ENCODE results near the gene SLC26A6.

SLC26A6 gene

DNA sequence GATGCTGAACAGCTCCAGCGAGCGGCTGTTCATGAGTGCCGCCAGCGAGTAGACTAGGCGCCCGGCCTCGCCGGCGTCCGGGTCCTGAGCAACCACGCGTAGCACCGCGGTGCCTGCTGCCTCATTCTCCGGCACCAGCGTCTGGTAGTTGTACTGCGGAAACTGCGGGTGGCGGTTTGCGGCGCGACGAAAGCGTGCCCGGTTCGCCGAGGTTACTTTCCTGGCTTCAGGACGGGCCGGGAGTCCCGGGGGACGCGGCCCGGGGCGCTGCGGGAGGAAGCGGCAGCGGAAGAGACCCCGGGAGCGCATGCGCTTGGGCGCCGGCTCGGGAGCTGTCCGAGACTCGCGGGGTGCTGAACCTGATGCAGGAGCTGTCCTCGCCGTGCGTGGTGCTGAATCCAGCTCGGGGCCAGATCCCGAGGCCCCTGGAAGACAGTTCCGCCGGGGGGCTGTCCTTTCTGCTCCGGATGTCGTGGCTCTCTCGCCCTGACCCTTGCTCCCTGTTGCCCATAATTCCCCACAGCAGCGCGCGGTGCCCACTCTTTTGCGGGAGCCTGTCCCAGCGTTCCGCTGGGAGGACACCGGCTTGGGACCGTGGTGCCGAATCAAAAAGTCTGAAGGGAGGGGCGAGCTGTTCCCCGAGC lies 26.4 kb upstream of the SLC26A6 start:
- peak; percentile 69 for DNase-seq (ENCODE audit: low read depth)

DNA sequence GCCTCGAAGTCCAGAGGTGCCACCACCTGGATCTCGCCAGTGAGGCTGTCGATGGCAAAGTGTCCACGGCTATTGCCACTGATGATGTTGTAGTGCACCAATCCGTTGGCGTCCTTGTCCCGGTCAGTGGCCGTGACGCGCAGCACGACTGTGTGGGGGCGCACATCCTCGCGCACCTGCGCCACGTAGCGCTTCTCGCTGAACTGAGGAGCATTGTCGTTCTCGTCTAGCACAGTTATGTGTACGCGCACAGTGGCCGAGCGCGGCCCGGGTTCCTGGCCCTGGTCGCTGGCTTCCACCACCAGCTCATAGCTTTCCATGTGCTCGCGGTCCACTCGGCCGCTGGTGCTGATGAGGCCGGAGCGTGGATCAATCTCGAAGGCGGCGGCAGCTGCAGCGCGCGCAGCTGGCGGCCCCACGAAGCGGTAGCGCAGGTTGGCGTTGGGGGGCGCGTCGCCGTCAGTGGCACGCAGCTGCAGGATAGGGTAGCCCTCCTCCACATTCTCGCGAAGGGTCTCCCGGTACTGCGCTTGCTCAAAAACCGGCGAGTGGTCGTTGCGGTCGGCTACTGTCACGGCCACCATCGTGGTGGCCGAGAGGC lies 25.6 kb upstream of the SLC26A6 start:
- DNase-seq (ENCODE audit: low read depth), result no peak

DNA sequence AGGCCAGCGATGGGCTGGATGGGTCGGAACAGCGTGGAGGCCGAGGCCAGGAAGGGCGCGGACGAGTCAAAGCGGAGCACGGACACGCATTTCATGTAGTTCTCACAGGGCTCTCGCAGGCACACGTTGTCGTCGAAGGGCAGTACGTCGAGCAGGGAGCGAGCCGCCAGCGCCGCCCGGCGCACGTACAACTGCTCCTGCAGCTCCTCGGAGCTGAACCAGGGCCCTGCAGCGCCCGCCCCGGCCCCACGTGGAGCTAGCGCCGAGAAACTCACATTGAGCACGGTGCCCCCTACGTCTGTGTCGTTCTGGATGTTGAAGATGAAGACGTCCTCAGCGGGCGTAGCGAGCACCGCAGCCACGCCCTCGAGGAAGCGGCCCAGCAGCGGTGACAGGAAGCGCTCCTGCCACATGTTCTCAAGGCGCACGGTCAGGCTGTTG lies 21.6 kb upstream of the SLC26A6 start:
- DNase-seq (ENCODE audit: low read depth), result peak; percentile 15

DNA sequence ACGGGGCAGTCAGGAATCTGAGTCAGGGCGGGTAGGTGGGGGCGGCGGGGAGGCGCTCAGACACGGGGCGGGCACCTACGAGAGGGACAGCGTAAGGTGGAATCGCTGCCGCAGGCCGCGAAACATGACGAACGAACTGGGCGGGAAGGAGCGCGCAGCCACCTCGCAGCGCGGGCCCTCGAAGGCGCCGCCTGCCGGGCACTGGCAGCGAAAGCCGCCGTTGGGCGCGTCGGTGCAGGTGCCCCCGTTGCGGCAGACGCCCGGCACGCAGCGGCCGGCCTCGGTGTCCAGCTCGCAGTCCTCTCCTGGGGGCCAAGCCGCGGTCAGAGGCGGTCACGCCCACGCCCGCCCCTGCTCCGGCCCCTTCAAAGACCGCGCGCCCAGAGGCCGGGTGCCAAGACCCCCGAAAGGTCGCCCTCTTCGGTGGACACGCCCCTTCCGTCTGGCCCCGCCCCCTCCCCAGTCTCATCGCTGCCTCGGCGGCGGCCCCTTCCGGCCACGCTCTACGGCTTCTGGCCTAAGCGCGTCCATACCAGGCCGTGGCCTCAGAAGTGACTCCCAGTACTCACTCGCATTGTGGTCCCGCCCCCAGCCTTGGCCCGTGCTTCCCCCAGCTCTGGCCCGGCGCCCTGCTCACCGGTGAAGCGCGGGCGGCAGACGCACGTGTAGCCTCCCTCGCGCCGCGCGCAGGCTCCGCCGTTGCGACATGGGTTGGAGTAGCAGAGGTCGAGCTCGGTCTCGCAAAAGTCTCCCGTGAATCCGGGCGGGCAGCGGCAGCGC lies 21.0 kb upstream of the SLC26A6 start:
- peak; percentile 89 for DNase-seq (ENCODE audit: low read depth)

DNA sequence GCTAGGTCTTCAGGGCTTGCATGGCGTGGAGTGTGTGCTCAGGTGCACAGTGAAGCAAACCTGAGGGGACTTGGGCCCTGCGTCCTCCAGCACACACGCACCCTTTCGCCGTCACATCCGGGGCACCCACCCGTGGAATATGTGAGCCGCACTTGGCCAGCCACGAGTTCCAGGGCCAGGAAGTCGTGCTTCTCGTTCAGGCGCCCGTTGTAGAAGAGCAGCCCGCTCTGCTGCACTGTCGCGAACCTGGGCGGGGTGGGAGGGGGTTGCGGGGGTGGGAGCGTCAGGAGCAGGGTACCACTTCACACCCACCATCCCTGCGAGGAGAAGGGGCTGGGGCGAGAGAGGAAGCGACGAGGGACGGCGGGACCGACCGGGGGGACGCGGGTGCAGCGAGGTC lies 20.3 kb upstream of the SLC26A6 start:
- peak; percentile 44 for DNase-seq (ENCODE audit: low read depth)

DNA sequence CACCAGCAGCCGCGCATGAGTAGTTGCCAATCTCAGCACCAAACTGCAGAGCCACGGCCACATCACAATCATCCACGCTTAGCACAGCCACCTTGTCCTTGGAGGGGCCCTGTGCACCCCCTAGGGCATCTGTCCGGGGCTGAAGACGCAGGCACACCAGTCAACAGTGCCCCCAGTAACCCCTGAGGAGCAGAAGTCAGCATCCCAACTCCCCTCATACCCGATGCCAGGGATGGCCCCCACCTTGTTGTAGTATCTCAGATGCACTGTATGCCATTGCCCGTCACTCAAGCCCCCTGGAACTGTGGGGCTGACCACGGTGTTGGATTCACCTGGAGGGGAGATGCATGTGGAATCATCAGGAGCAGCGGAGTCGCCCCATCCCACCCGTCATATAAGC lies 19.8 kb upstream of the SLC26A6 start:
- DNase-seq (ENCODE audit: low read depth), result no peak

DNA sequence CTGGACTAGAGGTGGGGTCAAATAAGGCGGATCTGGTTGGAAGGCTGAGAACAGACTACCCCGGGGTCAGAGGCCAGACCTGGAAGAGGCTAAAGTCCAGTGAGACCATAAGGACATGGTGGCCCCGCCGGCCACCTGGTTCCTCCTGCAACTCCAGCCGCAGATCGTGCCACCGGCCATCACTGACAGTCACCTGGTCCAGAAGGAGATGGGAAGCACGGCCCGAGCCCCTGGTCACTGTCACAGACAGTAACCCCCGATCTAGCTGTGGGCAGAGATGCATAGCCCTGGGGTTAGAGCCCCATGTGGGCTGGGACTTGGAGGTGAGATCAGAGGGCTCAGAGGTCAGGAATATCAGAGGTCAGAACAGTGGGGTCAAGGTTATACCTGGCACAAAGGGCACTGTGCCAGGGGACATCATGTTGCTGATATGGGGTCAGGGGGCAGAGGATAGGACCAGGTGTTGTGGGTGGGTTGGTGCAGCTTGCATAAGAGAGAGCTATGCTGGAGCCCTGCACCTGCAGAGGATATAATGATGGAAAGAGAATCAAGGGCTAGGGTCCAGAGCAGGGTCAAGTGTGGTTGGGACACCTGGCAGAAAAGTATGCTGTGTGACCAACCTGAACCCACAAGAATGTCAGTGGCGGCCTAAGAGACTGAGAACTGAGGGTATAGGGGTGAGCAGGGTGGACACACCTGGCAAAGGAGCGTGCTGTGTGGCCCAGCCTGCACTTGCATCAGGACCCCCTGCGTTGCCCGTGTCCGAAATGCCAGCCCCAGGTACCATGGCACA lies 17.9 kb upstream of the SLC26A6 start:
- no peak for DNase-seq (ENCODE audit: low read depth)

DNA sequence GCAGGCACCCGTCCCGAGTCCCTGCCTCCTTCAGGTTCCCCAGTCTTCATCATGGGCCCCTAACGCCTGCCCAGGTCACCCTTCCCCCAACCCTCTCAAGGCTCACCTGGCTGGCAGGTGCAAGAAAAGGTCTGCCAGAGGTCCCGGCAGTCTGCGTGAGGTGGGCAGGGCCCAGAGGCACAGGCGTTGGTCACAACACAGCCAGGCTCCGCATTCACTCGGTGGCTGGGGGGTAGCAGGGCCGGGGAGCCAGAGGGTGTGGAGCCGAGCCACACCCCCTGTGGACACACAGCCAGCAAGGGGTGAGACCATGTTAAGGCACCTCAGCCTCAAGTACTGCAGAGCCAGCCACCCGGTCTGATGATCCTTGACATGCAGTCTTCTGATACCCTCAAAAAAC lies 16.5 kb upstream of the SLC26A6 start:
- DNase-seq (ENCODE audit: low read depth), result no peak

DNA sequence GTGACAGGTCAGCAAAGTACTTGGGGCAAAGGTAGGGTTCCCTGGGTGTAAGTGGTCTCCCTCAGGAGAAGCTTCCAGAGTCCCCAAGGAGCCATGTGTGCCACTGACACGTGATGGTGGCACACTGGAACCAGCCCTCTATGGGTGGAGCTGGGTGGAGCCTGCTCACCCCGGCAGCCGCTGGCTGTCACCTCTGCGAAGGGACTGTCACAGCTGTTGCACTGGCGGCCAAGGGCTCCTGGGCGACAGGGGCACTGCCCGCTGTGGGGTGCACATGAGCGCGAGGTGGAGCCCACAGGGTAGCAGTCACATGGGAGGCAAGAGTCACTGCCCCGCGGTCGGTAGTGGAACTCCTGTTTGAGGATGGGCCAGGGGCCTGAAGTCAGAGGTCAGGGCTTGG lies 15.5 kb upstream of the SLC26A6 start:
- no peak for DNase-seq (ENCODE audit: low read depth)

DNA sequence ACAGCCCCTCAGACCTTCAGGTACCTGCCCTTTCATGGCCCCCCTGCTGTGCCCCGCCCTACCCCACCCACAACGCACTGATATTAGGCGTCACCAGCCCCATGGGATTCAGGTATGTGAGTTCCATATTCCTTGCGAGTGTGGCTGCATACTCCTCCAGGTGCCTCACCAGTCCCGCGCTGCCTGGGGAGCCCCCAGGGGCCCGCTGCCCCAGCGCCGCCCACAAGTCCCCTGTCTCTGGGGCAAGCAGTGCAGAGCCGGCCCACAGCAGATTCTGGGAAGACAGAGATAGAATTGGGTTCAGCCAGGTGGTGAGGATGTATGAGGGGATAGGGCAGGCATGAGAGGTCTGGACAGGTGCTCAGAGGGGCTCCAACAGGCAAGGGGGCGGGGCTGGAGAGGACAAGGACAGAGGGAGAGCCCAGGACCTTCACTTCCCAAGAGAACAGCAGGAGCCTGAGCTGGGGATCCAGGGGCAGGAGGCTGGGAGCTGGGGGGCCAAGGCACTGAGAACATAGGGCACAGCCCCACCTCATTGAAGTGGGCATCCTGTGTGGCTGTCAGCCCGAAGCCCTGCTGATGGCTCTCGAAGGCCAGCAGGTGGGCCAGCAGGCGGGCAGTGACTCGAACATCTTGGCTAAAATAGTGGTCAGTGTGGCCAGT lies 13.1 kb upstream of the SLC26A6 start:
- no peak for DNase-seq (ENCODE audit: low read depth)

DNA sequence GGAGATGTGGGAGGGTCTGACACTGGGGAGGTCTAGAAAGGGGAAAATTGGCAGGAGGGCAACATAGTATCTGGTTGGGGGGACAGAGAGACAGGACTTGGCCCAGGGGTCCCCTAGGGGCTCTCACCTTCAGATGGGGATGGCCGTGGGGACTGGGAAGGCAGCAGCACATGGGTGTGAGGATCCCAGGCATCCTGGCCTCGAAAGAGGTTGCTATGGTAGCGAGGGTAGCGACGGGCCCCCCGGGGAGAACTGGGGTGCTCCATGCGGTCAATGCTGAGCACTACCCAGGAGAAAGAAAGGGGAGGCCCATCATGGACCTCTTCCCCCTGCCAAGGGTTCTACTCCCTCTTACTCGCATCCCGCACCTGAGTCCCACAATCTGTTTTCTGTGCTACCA lies 12.5 kb upstream of the SLC26A6 start:
- DNase-seq (ENCODE audit: low read depth), result no peak

DNA sequence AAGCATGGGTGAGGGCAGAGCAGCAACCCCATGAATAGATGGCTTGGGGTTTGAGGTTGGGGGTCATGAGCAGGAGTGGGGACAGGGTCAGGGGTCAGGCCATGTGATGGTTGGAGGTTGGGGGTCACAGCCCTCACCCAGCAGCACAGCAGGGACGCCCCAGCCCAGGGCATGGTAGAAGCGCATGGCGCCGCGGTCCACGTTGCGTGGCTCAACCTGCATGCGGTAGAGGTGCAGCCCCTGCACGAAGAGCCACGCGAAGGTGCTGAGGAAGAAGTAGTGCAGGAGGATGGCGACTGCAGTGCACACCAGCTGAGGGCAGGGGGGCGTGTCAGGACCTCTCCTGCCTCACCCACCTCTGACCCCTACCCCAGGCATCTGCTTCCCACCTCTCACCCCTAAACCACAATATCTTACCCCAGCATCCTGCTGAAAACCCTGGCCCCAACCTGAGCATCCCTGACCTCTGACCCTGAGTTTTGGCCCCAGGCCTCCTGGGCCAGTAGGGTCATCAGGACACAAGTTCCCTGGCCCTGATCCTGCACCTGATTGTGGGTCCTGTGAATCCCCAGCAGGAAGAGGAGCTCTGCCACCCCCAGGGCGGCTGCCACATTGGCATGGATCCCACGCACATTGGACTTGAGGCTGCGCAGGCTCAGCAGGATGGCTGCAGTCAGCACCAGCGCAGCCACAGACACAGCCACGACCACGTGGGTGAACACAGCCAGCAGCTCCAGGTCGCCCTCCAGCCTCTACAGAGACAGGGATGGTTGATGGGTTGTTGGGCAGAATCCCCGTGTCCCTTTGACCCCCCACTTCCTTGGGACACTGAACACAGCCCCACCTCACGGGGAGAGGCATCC lies 9.9 kb upstream of the SLC26A6 start:
- no peak for DNase-seq (ENCODE audit: low read depth)

DNA sequence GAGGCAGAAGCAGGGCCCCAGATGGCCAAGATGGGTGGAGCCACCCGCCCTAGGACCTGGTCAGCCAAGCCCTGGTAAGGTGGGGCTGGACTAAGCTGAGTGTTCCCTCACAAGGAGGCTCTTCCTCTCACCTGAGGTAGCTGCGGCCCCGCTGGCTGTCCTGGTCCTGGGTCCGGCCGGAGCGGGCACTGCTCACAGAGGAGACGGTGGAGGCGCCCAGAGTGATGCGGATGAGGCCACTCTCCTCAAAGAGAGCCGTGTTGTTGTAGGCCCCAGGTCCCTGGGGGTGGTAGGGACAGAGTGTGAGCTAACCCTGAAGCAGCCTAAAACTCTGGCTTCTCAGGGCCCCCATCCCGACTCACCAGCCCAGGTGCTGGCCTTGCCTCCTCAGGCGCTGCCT lies 7.3 kb upstream of the SLC26A6 start:
- no peak for DNase-seq (ENCODE audit: low read depth)

DNA sequence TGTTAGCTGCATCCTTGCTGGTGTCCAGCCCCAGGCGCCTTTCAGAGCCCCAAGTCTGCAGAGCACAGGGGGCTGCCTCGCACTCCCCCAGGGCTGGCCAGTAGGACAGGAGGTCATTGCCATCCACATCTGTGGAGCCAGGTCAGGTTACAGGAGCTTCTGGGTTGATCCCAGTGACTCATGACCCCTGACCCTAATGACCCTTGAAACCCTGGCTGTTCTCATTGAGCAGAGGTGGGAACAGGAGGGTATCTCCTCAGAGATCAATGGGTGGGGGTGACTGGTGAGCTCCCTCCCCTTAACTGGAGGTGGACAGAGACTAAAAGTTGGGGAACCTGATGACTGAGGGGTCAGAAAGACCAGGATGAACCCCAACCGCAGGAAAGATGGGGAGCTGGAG lies 6.1 kb upstream of the SLC26A6 start:
- no peak for DNase-seq (ENCODE audit: low read depth)

DNA sequence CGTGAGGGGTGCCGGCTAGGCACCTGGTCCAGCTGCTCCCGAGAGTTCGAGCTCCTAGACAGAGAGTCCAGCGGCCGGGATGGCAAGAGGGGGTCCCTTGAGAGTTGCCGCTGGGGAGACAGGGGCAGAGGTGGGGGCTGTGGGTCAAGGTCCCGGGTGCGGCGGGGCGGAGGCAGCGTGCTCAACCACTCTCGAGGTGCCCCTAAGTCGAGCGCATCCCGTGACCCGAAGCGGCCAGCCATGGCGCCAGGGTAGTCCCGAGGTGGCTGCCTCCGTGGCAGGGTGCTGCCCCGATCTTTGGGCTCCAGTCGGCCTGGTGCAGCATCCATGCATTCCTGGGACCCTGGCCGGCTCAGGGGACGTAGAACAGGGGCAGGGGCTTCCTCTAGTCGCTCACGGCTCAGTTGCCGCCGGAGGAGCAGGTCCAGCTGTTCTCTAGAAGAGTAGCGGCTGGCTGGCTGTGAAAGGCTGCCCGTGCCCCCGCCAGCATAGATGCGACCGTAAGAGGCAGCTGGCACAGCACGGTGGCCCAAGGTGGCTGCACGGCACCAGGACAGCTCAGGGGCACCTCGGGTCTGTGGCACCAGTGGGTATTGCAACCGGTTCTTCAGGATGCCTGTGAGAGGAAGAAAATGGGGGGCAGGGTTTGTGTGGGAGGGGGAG lies 4.8 kb upstream of the SLC26A6 start:
- DNase-seq (ENCODE audit: low read depth), result no peak

DNA sequence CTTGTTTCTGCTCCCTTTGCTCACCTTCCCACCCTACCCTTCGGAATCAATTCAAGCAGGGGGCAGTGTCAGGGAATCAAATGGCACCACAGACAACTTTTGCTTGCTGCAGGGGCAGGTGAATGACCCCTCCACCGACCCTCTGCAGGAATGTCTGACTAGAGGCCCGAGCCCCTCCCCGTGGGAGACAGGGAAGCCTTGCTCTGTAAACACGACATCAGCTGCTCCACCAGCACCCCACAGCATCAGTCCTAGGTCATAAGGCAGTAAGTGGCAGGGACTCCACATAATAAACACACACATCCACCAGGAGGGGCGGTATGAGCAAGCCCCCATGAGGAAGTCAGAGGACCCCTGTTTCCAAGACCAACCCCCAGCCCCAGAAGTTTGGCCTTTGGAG lies 2.0 kb upstream of the SLC26A6 start:
- DNase-seq (ENCODE audit: low read depth), result no peak

DNA sequence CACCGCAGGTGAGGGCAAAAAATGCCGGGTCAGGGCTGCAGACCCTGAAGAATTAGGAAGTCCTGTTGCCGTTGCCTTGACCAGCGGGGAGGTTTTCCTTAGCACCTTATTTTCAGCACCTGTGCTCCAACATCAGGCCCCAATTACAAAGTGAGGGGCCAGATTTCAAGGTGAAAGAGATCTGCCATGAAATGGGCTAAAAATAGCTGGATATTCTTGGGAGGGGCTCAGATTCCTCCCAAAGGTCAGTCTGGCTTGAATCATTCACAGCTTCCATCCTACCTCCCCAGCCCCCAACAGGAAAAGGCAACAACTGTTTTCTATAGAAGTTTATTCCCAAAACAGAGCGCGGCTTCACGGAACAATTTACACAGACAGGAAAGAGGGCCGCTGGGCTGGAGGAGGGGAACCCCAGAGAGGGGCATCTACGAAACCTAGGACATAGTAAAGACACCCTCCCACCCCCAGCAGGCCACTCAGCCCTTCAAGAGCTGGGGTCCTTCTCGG lies 941 bp upstream of the SLC26A6 start:
- no peak for DNase-seq (ENCODE audit: low read depth)

DNA sequence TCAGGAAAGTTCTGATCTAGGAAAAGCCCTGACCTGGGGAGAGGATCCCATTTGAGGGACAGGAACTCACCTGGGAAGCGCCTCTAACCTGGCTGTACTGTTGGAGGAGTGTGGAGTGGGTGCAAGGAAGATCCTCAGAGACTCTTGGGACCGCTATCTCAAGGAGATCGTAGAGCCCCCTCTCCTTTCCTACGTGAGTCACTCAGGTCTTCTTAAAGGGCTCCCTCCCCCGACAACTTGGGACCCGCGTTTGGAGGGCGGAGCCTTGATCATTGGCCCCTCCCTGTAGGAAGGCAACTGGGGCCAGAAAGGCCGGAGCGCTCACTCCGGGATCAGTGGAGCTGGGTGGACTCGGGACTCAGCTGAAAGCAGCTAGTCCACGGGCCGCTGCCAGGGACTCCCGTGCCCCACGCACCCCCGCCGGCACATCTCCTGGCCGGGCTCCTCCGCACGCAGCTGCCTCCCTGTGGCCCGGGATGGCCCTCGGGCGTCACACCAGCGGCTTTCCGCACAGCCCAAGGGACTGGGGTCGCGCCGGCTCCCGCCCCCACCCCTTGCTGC lies 520 bp downstream of the SLC26A6 start:
- peak; percentile 52 for DNase-seq (ENCODE audit: low read depth)

DNA sequence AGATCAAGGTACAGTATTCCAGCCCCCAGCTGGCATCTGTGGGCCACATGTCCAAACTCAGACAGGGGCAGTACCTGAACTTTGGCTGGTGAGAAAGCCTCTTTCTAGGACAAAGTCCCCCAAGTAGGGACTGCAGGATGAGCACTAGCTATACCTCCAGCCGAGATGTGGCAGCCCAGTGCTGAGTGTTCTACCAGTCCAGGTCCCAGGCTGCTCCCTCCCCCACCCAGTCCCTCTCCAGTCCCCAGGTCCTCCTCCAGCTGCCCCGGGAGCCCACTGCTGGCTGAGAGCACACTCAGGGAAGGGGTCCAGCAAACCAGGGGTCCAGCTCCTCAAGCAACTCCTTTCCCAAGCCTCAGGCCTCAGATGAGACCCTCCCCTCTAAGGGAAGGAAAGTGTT lies 1.5 kb downstream of the SLC26A6 start:
- no peak for DNase-seq (ENCODE audit: low read depth)

DNA sequence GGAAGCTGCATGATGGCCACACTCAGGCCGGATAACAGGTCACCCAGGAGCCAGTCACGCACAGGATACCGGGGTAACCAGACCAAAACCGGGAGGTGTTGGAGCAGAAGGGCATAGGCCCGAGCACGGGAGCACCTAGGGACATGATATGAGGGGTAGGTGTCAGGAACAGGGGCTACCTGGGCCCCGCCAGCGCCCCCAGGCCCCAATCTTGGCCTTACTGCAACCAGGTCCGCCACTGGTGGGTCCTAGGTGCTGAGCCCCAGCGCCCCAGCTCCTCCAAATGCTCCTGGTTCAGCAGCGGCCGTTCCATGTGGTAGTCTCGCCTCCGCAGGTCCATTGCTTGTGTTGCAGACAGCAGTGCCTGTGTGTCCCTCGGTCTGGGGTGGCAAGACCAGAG lies 2.0 kb downstream of the SLC26A6 start:
- DNase-seq (ENCODE audit: low read depth), result no peak
